ENCODE results near the gene TRIM72. TPM values are rescaled to one million over a fixed set of nuclear protein-coding genes. Genes with fewer than 3 reads are reported as not detected.
"Not testable (repeated sequence)": the region's sequence is repeated elsewhere in the genome, so short reads cannot be mapped to it uniquely, and the experiment has no call there.

TRIM72 gene
- total and polyA plus RNA-seq, 2 of the 4 experiments (the other 2 are of a cell fraction), result not detected

DNA sequence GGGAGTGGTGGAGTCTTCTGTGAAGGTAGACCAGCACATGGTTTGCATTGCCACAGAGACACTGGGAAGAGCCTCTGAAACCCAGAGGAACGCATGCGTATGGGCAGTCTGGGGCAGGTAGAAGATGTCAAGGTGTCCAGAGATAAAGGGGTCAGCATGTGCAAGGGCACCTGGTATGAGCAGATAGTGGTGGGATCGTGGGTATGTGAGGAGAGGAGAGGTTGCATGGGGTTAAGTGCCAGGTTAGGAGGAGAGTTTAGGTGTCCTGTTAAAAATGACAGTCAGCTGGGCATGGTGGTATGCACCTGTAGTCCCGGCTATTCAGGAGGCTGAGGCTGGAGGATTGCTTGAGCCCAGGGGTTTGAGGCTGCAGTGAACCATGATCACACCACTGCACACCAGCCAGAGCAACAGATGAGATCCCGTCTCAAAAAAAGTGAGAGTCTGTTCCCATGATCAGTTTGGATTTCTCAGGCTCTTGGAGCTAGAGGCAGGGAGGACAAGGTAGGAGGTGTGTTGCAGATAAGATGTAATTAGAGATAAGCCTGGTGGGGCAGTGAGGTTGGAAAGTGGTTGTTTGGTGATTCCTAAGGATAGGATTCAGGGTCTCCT lies 14.4 kb upstream of the TRIM72 start:
- POLR2A ChIA-PET (ENCODE audit: unreplicated experiment), result no interaction called here
- Histone ChIP-seq H3K36me3 (ENCODE audit: control insufficient read depth, insufficient read depth, low read length) (peaks cover 37% of the 10 kb centered on the region), H3K56ac (ENCODE audit: extremely low read depth, insufficient read depth, low read length) (no peak overlapping the region), H4K20me1 (ENCODE audit: insufficient read depth, low read length) (peaks cover 60% of the 10 kb centered on the region), H3K9me1 (ENCODE audit: insufficient read depth, low read length) (peaks cover 8% of the 10 kb centered on the region; the same call in 1 of the 2 replicates), H2BK5ac (ENCODE audit: low read depth, low read length, poor library complexity, severe bottlenecking) (no peak overlapping the region), H3K27me3 (ENCODE audit: control insufficient read depth, insufficient read depth, low read length) (no peaks in the 10 kb centered on the region; the same call in 1 of the 2 replicates), H4K5ac (ENCODE audit: low read depth, low read length) (no peak overlapping the region), H3K4ac (ENCODE audit: low read depth, low read length) (no peak overlapping the region), H2BK15ac (ENCODE audit: low read depth, low read length) (no peak overlapping the region), H3K79me1 (ENCODE audit: low read depth in 1 of 2, low read length in 2 of 2) (peaks cover 12 to 22% of the 10 kb centered on the region in 2 experiments; a peak in 3 of 4 replicates), H3K14ac (replicated peaks; ENCODE audit: low read depth, low read length) (no peak overlapping the region), H2BK20ac (ENCODE audit: low read depth, low read length) (no peak overlapping the region), H3K4me3 (ENCODE audit: insufficient read depth, low read depth, low read length) (no peak overlapping the region), H2AK9ac (replicated peaks; ENCODE audit: low read depth, low read length, poor library complexity) (no peak overlapping the region), H3K4me1 (ENCODE audit: control insufficient read depth, insufficient read depth, low read length) (peaks cover 4% of the 10 kb centered on the region; the same call in 1 of the 2 replicates), H3K23ac (ENCODE audit: low read depth, low read length) (no peak overlapping the region), H2AFZ (replicated peaks; ENCODE audit: low read length, poor library complexity) (no peak overlapping the region), H3K9me3 (ENCODE audit: control insufficient read depth, insufficient read depth, low read length) (no peaks in the 10 kb centered on the region), H2AK5ac (ENCODE audit: low read depth, low read length) (no peak overlapping the region), H3K27ac (ENCODE audit: insufficient read depth, low read length) (no peak overlapping the region), H4K8ac (ENCODE audit: low read depth in 2 of 2, low read length in 2 of 2) (no peak overlapping the region), H3K18ac (ENCODE audit: low read depth, low read length) (no peak overlapping the region), H3K4me2 (ENCODE audit: low read depth, low read length) (no peak overlapping the region), H3K9ac (ENCODE audit: low read depth, low read length) (no peak overlapping the region), H2BK120ac (ENCODE audit: low read depth, low read length) (no peak overlapping the region), H4K91ac (ENCODE audit: insufficient read depth, low read depth, low read length) (no peak overlapping the region)
- dilution Hi-C loops (cut with HindIII; ENCODE audit: low sequenced_read_pairs, unreplicated experiment), result no loop called here
- CTCF ChIA-PET, result no interaction called here
- ATAC-seq (ENCODE audit: low read depth), result no peak
- TF ChIP-seq FOS (IDR thresholded peaks at IDR 0.05; ENCODE audit: low read depth, low read length) (no peak), POLR2A (IDR thresholded peaks at IDR 0.05; ENCODE audit: low read depth, low read length) (no peak), RFX5 (IDR thresholded peaks at IDR 0.05; ENCODE audit: low read depth, low read length) (no peak)
- TF ChIP-seq, protein P1, sequence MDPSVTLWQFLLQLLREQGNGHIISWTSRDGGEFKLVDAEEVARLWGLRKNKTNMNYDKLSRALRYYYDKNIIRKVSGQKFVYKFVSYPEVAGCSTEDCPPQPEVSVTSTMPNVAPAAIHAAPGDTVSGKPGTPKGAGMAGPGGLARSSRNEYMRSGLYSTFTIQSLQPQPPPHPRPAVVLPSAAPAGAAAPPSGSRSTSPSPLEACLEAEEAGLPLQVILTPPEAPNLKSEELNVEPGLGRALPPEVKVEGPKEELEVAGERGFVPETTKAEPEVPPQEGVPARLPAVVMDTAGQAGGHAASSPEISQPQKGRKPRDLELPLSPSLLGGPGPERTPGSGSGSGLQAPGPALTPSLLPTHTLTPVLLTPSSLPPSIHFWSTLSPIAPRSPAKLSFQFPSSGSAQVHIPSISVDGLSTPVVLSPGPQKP (IDR thresholded peaks at IDR 0.05; ENCODE audit: borderline replicate concordance, low read depth, low read length), result no peak
- TF ChIP-seq, protein P2, sequence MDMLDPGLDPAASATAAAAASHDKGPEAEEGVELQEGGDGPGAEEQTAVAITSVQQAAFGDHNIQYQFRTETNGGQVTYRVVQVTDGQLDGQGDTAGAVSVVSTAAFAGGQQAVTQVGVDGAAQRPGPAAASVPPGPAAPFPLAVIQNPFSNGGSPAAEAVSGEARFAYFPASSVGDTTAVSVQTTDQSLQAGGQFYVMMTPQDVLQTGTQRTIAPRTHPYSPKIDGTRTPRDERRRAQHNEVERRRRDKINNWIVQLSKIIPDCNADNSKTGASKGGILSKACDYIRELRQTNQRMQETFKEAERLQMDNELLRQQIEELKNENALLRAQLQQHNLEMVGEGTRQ (IDR thresholded peaks at IDR 0.05; ENCODE audit: low read depth, low read length), result no peak
- WGBS, 2 experiments (ENCODE audit: extremely low coverage in 2 of 2, insufficient read length in 1 of 2), result 100% methylated on average over 4 of the region's 5 CpGs; no CpG with 5 or more reads in 1 of the 2 experiments
- in situ Hi-C loops (cut with MboI; ENCODE audit: low sequenced_read_pairs), result loop anchor here (5.0 to 10.0 kb wide), 2 partner anchors 243 to 675 kb away; partner anchors contain the start of genes ZNF267 and ZNF843
- intact Hi-C loops (cut with micrococcal nuclease), result loop anchor here (2.0 kb wide), 2 partner anchors 183 to 243 kb away; partner anchors contain the start of gene ZNF843
- no TSS peak for BruUV-seq (replicated peaks)
- no peak for DNase-seq

DNA sequence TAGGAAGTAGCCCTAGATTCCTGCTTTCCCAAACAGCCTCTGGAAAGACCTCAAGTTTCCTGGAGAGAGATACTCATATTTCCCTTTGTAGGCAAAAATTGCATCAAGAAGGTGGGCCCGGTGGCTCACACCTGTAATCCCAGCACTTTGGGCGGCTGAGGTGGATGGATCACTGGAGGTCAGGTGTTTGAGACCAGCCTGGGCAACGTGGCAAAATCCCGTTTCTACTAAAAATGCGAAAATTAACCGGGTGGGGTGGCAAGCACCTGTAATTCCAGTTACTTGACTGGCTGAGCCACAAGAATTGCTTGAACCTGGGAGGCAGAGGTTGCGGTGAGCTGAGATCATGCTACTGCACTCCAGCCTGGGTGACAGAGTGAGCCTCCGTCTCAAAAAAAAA lies 13.8 kb upstream of the TRIM72 start:
- H3K23ac ChIP-seq (ENCODE audit: low read depth, low read length); H3K14ac ChIP-seq (replicated peaks; ENCODE audit: low read depth, low read length); CTCF ChIA-PET; H3K27ac ChIP-seq (ENCODE audit: insufficient read depth, low read length); H4K91ac ChIP-seq (ENCODE audit: insufficient read depth, low read depth, low read length); H3K4me2 ChIP-seq (ENCODE audit: low read depth, low read length); POLR2A ChIA-PET (ENCODE audit: unreplicated experiment); DNase-seq; H2BK20ac ChIP-seq (ENCODE audit: low read depth, low read length); H3K4me1 ChIP-seq (ENCODE audit: control insufficient read depth, insufficient read depth, low read length); H3K18ac ChIP-seq (ENCODE audit: low read depth, low read length); H2AFZ ChIP-seq (replicated peaks; ENCODE audit: low read length, poor library complexity); in situ Hi-C loops (cut with MboI; ENCODE audit: low sequenced_read_pairs); H2BK15ac ChIP-seq (ENCODE audit: low read depth, low read length); H3K56ac ChIP-seq (ENCODE audit: extremely low read depth, insufficient read depth, low read length); dilution Hi-C loops (cut with HindIII; ENCODE audit: low sequenced_read_pairs, unreplicated experiment); H3K9ac ChIP-seq (ENCODE audit: low read depth, low read length); H4K5ac ChIP-seq (ENCODE audit: low read depth, low read length); H2BK120ac ChIP-seq (ENCODE audit: low read depth, low read length); ATAC-seq (ENCODE audit: low read depth); H4K8ac ChIP-seq (ENCODE audit: low read depth in 2 of 2, low read length in 2 of 2); H3K4ac ChIP-seq (ENCODE audit: low read depth, low read length); H3K9me3 ChIP-seq (ENCODE audit: control insufficient read depth, insufficient read depth, low read length); H2AK5ac ChIP-seq (ENCODE audit: low read depth, low read length); H2BK5ac ChIP-seq (ENCODE audit: low read depth, low read length, poor library complexity, severe bottlenecking); H3K9me1 ChIP-seq (ENCODE audit: insufficient read depth, low read length); H2AK9ac ChIP-seq (replicated peaks; ENCODE audit: low read depth, low read length, poor library complexity); H3K27me3 ChIP-seq (ENCODE audit: control insufficient read depth, insufficient read depth, low read length); BruUV-seq (replicated peaks); H3K4me3 ChIP-seq (ENCODE audit: insufficient read depth, low read depth, low read length): not testable (repeated sequence)
- peaks cover 55% of the 10 kb centered on the region for H4K20me1 ChIP-seq (ENCODE audit: insufficient read depth, low read length)
- intact Hi-C loops (cut with micrococcal nuclease), result loop anchor here (2.0 kb wide), 2 partner anchors 183 to 243 kb away; partner anchors contain the start of gene ZNF843
- H3K36me3 ChIP-seq (ENCODE audit: control insufficient read depth, insufficient read depth, low read length), result peaks cover 32% of the 10 kb centered on the region
- peaks cover 9 to 17% of the 10 kb centered on the region in 2 experiments; a peak in 2 of 4 replicates for H3K79me1 ChIP-seq (ENCODE audit: low read depth in 1 of 2, low read length in 2 of 2)
- WGBS, 2 experiments (ENCODE audit: extremely low coverage in 2 of 2, insufficient read length in 1 of 2), result 100% methylated on average over 3 of the region's 8 CpGs; no CpG with 5 or more reads in 1 of the 2 experiments
